GM18507 (cell line): Measurements from ENCODE around the gene NSG1.

Experiments used
- DNase-seq: peaks from one replicate; pipeline ENCODE4 v3.0.0; 2011; ENCODE audit warnings: low read depth; ENCODE audit not compliant: insufficient read length; ENCODE audit errors: extremely low spot score
- FAIRE-seq: peaks from 2 replicates; lab custom pipeline; 2011; peaks lifted over from hg19 to GRCh38; lab: Jason Lieb, UNC

The NSG1 gene

GRCh38 chr4:4364486-4365208 lies 22.3 kb upstream of the NSG1 start:
- FAIRE-seq: no peak
- DNase-seq: no peak

GRCh38 chr4:4368809-4369580 lies 17.9 kb upstream of the NSG1 start:
- DNase-seq (no peak), FAIRE-seq (no peak)

GRCh38 chr4:4374388-4375098 lies 12.4 kb upstream of the NSG1 start:
- FAIRE-seq (no peak), DNase-seq (no peak)

- no peak for DNase-seq
- no peak for FAIRE-seq
These were observed 10.8 kb upstream of the NSG1 start for GRCh38 chr4:4376074-4376473.

GRCh38 chr4:4377191-4377590 lies 9.7 kb upstream of the NSG1 start:
- DNase-seq: no peak
- FAIRE-seq: no peak

GRCh38 chr4:4377732-4378460 lies 9.0 kb upstream of the NSG1 start:
- FAIRE-seq (no peak), DNase-seq (no peak)

- no peak for FAIRE-seq
- DNase-seq: no peak
These were observed 7.3 kb upstream of the NSG1 start for GRCh38 chr4:4379540-4380087.

- no peak for FAIRE-seq
- DNase-seq: no peak
These were observed 3.8 kb upstream of the NSG1 start for GRCh38 chr4:4383085-4383484.

GRCh38 chr4:4384837-4385236 lies 2.1 kb upstream of the NSG1 start:
- no peak for DNase-seq
- no peak for FAIRE-seq

- DNase-seq (no peak), FAIRE-seq (no peak)
These were observed 1.1 kb upstream of the NSG1 start for GRCh38 chr4:4385729-4386295.

GRCh38 chr4:4386296-4386735 lies 586 bp upstream of the NSG1 start:
- DNase-seq: no peak
- no peak for FAIRE-seq

GRCh38 chr4:4387531-4388310 lies 819 bp downstream of the NSG1 start:
- DNase-seq (no peak), FAIRE-seq (no peak)

- no peak for DNase-seq
- FAIRE-seq: no peak
These were observed 1.4 kb downstream of the NSG1 start for GRCh38 chr4:4388311-4388790.

GRCh38 chr4:4388836-4389575 lies 2.1 kb downstream of the NSG1 start:
- no peak for DNase-seq
- FAIRE-seq: no peak

GRCh38 chr4:4390046-4390445 lies 3.1 kb downstream of the NSG1 start:
- DNase-seq (no peak), FAIRE-seq (no peak)

- FAIRE-seq (no peak), DNase-seq (no peak)
These were observed 3.8 kb downstream of the NSG1 start for GRCh38 chr4:4390515-4391240.

GRCh38 chr4:4391866-4392265 lies 5.0 kb downstream of the NSG1 start:
- DNase-seq (no peak), FAIRE-seq (no peak)
